Spleen (tissue), 7 donors: ENCODE data around the gene LASP1.
"Not testable (repeated sequence)": the region's sequence is repeated elsewhere in the genome, so short reads cannot be mapped to it uniquely, and the experiment has no call there.

Source experiments
- POLR2A ChIP-seq, 3 donors: fragments of 450-650 bp; IDR thresholded peaks; one replicate each; pipeline ENCODE4 v1.5.1; 2017; ENCODE audit warnings: antibody characterized with exemption in 3 of 3, mild to moderate bottlenecking in 1 of 3
- POLR2AphosphoS5 ChIP-seq, 3 donors: sonication (generic); formaldehyde crosslinking; IDR thresholded peaks; one replicate each; pipeline ENCODE4 v1.5.1; 2017; ENCODE audit warnings: antibody characterized with exemption in 3 of 3
- TF ChIP-seq, protein P1 (sequence below), 11 experiments: fragments of 200-600 bp in 7 of 11; fragments of 450-650 bp in 4 of 11; sonication (generic) in 4 of 11; IDR thresholded peaks in 8 of 11; conservative IDR thresholded peaks in 3 of 11; 1 replicate in 7 of 11; 2 replicates in 4 of 11; pipeline versions ENCODE4 v1.4.0 to v1.8.0; 2016 to 2021; ENCODE audit warnings: antibody characterized with exemption in 11 of 11, inconsistent platforms in 4 of 11, mild to moderate bottlenecking in 1 of 11
- donor health status: DM: no; HTN: no; CAD: no; lungs with moderate emphysema.
- donor health status: DM: no; HTN: no; CAD: no.
- donor health status: DM: no; HTN: no; CAD: no.

DNA sequence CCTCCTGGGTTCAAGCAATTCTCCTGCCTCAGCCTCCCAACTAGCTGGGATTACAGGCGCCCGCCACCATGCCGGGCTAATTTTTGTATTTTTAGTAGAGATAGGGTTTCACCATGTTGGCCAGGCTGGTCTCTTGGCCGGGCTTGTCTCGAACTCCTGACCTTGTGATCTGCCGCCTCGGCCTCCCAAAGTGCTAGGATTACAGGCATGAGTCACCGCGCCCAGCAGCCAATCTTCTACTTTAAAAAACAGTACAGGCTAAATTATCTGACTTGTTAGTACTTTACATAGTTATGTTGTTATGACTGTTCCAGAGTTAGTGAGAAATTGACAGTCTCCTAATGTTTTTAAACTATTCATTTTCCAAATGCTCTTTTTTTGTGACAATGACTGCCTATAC, 64.1 kb downstream of the LASP1 start:
- TF ChIP-seq, protein P1, sequence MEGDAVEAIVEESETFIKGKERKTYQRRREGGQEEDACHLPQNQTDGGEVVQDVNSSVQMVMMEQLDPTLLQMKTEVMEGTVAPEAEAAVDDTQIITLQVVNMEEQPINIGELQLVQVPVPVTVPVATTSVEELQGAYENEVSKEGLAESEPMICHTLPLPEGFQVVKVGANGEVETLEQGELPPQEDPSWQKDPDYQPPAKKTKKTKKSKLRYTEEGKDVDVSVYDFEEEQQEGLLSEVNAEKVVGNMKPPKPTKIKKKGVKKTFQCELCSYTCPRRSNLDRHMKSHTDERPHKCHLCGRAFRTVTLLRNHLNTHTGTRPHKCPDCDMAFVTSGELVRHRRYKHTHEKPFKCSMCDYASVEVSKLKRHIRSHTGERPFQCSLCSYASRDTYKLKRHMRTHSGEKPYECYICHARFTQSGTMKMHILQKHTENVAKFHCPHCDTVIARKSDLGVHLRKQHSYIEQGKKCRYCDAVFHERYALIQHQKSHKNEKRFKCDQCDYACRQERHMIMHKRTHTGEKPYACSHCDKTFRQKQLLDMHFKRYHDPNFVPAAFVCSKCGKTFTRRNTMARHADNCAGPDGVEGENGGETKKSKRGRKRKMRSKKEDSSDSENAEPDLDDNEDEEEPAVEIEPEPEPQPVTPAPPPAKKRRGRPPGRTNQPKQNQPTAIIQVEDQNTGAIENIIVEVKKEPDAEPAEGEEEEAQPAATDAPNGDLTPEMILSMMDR (IDR thresholded peaks at IDR 0.05 in 8 of 11, conservative IDR thresholded peaks at IDR 0.05 in 3 of 11) = not testable (repeated sequence)
- not testable (repeated sequence) for TF ChIP-seq POLR2AphosphoS5, POLR2A (IDR thresholded peaks at IDR 0.05)
